GM23338 (cell line): ENCODE measurements around the gene LTN1.

Experiments
- CTCF ChIP-seq, 2 experiments: fragments of 200-600 bp in 1 of 2; sonication (generic) in 1 of 2; conservative IDR thresholded peaks; 2 replicates each; pipeline versions ENCODE4 v1.5.1 to v1.6.1; 2016 to 2017; ENCODE audit warnings: antibody characterized with exemption in 2 of 2, low read depth in 2 of 2, mild to moderate bottlenecking in 2 of 2, moderate library complexity in 1 of 2
- EZH2 ChIP-seq: fragments of 200-600 bp; sonication (generic); IDR thresholded peaks from one replicate; pipeline ENCODE4 v1.8.0; 2017; ENCODE audit warnings: antibody characterized with exemption, mild to moderate bottlenecking, low read depth; ENCODE audit not compliant: unreplicated experiment
- EZH2phosphoT487 ChIP-seq: fragments of 200-600 bp; sonication (generic); IDR thresholded peaks from one replicate; pipeline ENCODE4 v1.8.1; 2018; ENCODE audit warnings: antibody characterized with exemption; ENCODE audit not compliant: unreplicated experiment
- POLR2AphosphoS5 ChIP-seq: IDR thresholded peaks from 2 replicates; pipeline ENCODE4 v1.6.1; 2016; ENCODE audit warnings: antibody characterized with exemption, low read depth
- REST ChIP-seq: IDR thresholded peaks from one replicate; pipeline ENCODE4 v1.6.1; 2018; ENCODE audit warnings: antibody characterized with exemption; ENCODE audit not compliant: unreplicated experiment
- STAT1 ChIP-seq: IDR thresholded peaks from one replicate; pipeline ENCODE4 v1.6.1; 2016; ENCODE audit warnings: antibody characterized with exemption; ENCODE audit not compliant: unreplicated experiment
- ZNF462 ChIP-seq: fragments of 250-450 bp; sonication (Bioruptor Pico); IDR thresholded peaks from 2 replicates; pipeline ENCODE4 v1.5.0; 2020; ENCODE audit warnings: mild to moderate bottlenecking, moderate library complexity

- TF ChIP-seq REST (no peak), CTCF (conservative IDR thresholded peaks at IDR 0.05; ENCODE audit: low read depth in 2 of 2) (no peak), STAT1 (no peak), POLR2AphosphoS5 (no peak), ZNF462 (no peak), EZH2phosphoT487 (no peak), EZH2 (no peak)
These were observed 30.2 kb downstream of the LTN1 start for GRCh38 chr21:28962465-28962864.
